Raji (cell line): ENCODE results near the gene AGFG1.

ENCODE experiments used
- POLR2A ChIP-seq: IDR thresholded peaks from 2 replicates; pipeline ENCODE4 v1.6.1; 2011; ENCODE audit warnings: low read depth, low read length, control low read depth; ENCODE audit not compliant: insufficient read depth

AGFG1 gene

DNA sequence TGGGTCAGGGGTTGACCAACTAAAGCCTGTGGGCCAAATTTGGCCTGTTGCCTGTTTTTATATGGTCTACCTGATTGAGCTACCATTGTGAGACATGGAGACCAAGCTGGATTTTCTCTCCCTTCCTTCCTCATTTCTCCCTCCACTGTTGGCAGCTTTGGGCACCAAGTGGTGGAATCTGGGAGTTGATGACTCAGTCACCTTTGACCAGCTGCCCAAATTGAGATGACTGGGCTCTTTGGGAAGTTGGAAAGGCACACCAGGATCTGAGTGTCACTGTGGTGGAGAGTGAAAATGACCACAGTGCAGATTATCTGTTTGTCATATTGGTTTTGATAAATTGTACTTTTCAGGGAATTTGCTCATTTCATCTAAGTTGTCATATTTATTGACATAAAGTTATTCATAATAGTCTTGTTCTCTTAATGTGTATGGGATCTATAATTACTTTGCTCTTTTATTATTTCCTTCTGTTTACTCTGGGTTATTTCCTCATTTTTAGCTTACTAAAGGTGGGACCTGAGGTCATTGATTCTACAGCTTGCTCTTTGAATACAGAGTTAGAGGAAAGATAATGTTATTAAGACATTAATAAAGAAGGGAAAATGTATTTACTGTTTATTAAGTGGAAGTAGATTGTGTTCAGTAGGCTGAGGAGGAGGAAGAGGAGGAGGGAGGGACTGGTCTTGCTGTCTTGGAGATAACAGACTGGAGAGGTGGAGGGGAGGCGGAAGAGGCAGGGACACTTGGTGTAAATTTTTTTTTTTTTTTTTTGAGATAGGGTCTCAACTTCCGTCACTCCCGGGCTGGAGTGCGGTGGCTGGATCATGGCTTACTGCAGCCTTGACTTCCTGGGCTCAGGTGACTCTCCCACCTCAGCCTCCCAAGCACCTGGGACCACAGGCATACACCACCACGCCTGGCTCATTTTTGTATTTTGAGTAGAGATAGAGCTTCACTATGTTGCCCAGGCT is 31.8 kb downstream of the AGFG1 start:
- TF ChIP-seq POLR2A = no peak

DNA sequence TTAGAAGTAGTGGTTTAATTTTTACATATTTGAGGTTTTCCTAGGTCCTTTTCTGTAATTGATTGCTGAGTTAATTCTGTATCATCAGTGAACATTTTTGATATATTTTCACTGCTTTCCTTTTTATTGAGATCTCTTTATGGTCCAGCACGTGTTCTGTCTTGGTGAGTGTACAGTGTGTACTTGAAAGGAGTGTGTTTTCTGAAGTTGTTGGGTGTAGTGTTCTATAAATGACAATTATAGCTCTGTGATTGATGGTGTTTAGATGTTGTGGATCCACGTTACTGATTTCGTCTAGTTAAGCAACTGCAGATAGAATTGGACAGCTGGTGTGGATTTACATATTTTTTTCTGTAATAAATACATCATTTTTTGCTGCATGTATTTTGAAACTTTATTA is 32.7 kb downstream of the AGFG1 start:
- TF ChIP-seq POLR2A = no peak

DNA sequence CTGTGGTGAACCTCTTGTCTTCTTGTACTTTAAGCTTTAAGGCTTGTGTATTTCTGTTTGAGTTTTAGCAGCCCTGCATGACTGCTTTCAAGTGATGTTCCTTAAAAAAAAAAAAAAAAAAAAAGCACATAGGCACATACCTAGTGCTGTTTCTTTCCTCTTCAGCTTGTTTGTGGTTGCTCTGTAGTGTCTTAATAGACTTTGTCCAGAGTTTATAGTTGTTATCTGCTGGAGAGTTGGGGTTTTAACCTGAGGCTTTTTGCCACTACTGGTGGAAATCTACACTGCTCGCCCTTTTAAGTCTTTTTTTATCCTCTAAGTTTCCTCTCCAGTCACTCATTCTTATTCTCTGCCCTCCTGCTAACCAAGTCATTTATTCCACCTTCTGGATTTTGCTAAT is 34.5 kb downstream of the AGFG1 start:
- no peak for TF ChIP-seq POLR2A

DNA sequence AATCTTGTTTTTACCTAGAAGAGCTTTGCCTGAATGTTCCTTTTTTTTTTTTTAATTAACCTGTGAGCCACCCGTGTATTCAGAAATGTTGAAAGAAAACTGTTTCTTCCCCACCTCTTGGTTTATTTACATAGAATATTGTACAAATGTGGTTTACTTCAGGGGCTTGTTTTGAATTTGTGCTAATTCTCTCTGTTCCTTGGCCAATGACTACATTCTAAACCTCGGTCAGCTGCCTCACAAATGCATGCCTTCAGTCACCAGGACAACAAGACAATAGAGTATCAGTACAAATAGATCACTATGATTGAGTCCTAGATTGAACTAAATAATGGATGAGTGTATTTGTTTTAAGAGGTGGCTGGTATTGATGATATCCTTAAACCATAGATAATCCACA is 36.0 kb downstream of the AGFG1 start:
- TF ChIP-seq POLR2A = no peak

DNA sequence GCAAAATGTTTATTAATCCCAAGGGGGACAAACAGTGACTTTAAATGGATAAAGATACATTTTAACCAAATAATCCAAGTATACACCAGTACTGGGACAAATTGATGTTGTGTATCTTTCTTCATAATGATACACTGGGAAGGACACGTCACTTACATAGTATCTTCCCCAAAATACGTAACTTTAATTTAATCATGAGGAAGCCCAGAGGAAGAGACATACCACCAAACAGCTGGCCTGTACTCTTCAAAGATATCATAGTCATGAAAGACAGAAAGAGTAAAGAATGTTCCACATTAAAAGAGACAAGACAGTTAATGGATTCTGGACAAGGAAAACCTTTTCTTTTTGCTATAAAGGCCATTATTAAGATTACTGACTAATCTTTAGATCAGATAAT is 37.1 kb downstream of the AGFG1 start:
- no peak for TF ChIP-seq POLR2A

DNA sequence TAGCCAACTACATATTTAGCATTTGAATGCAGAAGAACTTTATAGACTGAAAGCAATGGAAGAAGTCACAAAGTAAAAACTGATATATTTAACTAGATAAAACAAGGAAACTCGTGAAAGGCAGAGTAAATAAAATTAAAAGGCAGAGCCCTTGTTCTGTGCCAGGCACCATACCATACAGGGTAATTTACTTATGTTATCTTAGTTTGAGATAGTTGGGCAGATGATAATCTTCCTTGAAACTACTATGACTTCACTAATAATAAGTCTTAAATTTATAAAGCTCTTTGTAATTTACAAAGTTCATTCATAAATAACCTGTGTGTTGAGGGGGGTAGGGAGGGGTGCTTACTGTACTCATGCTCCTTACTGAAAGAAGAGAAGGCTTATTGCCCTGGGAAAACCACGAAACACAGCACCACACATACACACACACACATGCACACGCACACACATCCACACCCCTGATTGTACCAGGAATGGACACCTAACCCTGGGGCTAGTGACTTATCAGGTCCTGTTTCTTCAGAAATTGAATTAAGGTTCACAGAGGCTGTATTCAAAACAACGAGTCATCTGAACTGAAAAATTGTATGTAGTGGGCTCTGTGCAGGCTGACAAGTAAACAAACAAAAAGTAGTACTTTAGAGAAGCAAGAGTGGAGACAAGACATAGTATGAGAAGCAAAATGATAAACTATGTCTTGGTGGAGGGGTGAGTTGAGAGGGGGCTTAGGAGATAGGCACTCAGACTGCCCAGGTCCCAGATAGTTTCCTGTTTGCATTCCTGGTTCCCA is 38.1 kb downstream of the AGFG1 start:
- no peak for TF ChIP-seq POLR2A

DNA sequence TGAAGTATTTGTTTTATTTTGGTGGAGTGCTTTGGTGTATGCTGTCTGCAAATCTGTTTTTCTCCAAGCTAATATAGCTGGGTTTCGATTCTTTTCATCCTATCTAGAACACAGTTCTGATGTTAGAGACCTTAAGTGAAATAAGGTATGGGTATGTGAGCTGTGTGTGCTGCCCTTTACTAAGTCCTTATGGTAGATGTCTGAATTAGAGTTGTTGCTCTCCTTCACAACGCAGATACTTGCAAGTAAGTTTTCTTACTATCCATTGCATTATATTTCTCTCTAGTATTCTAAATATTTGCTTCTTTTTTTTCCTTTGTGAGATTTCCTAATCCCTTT is 38.6 kb downstream of the AGFG1 start:
- no peak for TF ChIP-seq POLR2A

DNA sequence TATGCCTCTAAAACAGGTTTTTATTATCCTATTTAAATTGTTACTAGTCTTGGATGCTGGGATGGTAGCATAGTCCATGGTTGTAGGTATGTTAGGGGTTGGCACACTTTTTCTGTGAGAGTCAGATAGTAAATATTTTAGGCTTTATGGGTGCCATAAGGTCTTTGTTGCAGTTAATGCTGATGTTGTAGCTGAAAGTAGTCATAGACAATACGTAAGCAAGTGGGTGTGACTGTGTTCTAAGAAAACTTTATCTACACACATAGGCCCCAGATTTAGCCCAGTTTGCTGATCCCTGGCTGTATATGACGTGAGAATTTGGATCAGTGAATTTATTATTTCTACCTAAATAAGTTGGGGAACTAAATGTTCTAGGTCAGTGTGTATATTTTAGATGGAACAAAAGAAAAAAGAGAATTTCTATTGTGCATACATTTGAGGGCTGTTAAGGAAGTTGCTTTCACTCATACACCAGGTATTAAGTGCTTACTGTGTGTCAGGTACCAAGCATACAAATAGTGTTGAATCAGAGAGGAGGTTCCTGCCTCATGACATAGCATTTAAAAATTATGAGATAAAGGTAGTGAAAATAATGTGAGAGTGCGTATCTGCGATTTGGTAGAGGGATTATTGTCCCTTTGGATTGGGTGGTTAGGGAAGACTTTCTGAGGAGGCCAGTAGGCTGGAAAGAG is 39.4 kb downstream of the AGFG1 start:
- no peak for TF ChIP-seq POLR2A

DNA sequence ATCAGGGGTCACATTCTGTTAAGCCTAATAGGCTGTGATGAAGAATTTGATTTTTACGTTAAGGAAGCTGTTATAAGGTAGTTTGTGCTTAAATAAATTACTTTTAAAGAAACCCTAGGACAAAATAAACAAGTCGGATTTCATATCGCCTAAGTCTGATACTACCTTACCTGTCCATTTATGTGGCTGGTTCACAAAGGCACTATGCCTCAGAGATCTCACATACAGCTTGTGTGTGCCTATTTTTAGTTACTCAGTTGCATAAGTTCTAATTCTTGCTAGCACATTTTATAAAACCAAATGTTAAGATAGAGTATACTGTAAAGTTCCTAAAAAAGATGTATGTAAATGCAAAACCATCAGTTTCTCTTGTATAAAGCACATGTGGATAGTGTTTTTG is 40.0 kb downstream of the AGFG1 start:
- no peak for TF ChIP-seq POLR2A

DNA sequence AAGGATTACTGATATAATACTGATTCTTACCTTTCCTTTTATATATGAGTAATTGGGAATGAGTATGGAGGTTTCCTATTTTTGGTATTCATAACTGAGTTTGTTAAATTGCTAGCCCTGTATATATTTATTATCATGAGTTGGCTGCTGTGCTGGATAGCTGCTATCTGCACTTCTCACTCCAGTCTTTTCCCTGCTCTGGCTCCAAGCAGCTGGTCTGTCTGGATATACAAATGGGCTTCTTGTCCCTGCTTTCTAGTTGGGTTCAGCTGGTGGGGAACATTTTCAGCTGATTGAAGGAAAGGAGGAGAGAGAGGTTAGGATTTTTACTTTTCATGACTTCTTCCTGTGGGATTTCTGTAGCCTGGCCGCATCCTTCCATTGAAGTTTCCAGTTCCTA is 41.2 kb downstream of the AGFG1 start:
- TF ChIP-seq POLR2A = no peak

DNA sequence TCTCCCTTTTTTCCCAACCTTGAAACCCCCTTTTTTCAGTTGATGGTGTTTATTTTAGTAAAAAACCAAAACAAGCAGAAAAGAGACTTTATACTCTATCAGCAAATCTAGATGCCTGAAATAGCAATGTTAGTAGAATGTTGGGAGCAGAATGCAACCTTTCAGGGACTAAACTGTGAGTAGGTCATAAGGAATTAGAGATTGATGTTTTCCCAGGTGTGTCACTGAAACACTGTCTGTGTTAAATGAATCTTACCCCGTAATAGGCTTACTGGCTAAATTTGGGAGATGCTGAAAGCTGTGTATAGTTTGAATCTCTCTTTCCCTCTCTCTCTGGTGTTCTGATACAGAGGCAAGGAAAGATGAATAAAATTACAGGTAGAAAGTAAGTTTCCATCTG is 43.8 kb downstream of the AGFG1 start:
- TF ChIP-seq POLR2A = no peak

DNA sequence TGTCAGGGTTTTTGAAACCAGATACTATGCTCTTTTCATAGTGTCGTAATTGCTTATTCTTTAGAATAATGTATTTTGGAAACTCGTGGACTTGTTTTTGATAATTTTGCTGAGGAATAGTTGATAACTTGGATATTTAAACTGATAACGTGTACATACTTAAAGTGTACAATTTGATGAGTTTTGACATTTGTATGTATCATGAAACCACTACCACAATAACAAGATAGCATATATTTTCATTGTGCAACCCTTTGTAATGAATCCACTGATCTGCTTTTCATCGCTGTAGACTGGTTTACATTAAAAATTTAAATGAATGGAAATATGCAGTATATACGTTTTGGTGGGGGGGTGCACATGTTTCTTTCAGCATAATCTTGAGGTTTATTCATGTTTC is 45.8 kb downstream of the AGFG1 start:
- TF ChIP-seq POLR2A = no peak

DNA sequence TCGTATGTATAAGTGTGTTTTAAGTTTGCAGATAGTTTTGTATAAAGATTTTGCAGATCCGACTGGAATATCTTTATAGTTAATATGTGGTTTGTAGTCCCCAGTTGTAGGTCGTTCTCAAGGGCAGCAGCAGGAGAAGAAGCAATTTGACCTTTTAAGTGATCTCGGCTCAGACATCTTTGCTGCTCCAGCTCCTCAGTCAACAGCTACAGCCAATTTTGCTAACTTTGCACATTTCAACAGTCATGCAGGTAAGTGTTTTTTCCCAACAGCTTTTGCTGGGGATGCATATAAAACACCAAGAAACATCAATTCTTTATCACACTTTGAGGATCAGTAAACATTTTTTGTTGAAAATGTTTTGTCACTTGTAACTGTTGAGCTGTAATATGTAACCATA is 52.7 kb downstream of the AGFG1 start:
- TF ChIP-seq POLR2A = no peak

DNA sequence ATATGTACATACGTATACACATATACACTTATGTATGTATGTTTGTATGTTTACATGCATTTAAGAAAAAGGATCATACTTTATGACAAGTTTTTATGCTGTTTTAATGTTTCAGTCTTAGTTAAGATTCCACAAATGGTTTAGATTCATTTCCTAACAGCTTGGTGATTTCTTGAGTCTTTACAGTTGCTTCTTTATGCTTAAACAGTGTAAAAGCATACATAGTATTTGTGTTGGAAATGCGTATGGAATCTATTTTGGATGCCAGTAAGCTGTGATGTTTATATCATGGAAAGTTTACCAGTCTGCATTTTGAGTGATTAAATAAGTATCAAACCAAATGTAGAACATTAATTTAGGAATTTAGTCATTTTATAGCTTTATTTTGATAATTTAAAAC is 55.4 kb downstream of the AGFG1 start:
- TF ChIP-seq POLR2A = no peak

DNA sequence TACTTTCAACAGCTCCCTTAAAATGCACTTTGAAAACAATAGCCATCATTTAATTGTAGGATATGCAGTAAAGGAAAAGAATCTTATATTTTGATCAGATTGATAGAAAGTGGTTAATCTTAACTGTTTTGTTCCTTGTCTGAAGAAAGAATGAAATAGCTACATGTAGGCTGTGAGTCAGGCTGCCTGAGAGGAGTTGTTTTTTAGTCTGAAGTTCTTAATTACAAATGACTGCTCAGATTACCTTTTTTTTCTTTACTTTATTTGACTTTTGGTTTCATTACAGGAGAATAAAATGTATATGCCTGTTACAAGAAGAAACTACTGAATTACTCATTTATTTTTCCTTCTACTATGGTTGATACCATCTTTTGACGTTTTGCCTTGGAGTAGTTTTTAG is 56.8 kb downstream of the AGFG1 start:
- TF ChIP-seq POLR2A = no peak

DNA sequence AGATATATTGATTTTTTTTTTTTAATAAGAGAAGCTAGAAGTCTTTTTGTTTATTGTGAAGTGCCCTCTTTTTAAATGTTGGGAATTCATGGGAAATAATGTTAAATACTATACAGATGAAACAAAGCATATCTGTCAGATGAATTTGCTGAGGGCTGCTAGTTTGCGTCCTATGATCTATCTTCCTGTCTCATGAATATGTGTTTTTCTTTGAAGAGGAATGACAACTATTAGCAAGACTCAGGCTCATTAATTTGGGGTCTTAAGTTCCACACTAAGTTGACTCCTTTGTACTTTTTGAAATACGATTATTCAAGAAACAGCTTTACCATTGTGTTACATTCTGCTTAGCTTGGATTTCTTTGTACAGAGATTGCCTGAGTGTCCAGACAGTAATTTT is 57.9 kb downstream of the AGFG1 start:
- TF ChIP-seq POLR2A = no peak

DNA sequence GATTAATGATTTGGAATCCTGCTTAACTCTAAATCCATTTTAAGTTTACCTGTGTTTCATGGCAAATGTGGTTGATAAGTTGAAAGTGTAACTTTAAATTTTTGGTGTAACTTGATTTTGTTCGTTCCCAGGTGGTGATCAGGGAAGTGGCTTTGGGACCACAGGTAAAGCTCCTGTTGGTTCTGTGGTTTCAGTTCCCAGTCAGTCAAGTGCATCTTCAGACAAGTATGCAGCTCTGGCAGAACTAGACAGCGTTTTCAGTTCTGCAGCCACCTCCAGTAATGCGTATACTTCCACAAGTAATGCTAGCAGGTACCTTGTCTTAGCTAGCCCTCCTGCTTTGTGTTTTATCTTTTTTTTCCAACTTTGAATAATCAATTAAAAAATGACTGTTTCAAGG is 62.8 kb downstream of the AGFG1 start:
- TF ChIP-seq POLR2A = no peak
